ENCODE measurements around the gene LAMA3.

LAMA3 gene

GRCh38 chr18:23671564-23671963, 17.7 kb upstream of the LAMA3 start:
- no peak for DNase-seq

- DNase-seq: no peak
Observed at GRCh38 chr18:23673725-23674124, 15.5 kb upstream of the LAMA3 start.

- DNase-seq: no peak
Observed at GRCh38 chr18:23675236-23675635, 14.0 kb upstream of the LAMA3 start.

GRCh38 chr18:23675896-23676295, 13.4 kb upstream of the LAMA3 start:
- DNase-seq: no peak

GRCh38 chr18:23682045-23682444, 7.2 kb upstream of the LAMA3 start:
- no peak for DNase-seq

GRCh38 chr18:23682472-23682871, 6.8 kb upstream of the LAMA3 start:
- DNase-seq: no peak

GRCh38 chr18:23683155-23683554, 6.1 kb upstream of the LAMA3 start:
- DNase-seq: no peak

- no peak for DNase-seq
Observed at GRCh38 chr18:23683671-23684070, 5.6 kb upstream of the LAMA3 start.

- no peak for DNase-seq
Observed at GRCh38 chr18:23684515-23685197, 4.6 kb upstream of the LAMA3 start.

- DNase-seq: no peak
Observed at GRCh38 chr18:23688528-23688927, 725 bp upstream of the LAMA3 start.

- DNase-seq: peak; percentile 73
Observed at GRCh38 chr18:23689616-23690504, 607 bp downstream of the LAMA3 start.

GRCh38 chr18:23690505-23691068, 1.3 kb downstream of the LAMA3 start:
- DNase-seq: no peak

- DNase-seq: no peak
Observed at GRCh38 chr18:23693846-23694245, 4.6 kb downstream of the LAMA3 start.

- no peak for DNase-seq
Observed at GRCh38 chr18:23694637-23695430, 5.6 kb downstream of the LAMA3 start.

GRCh38 chr18:23701017-23701416, 11.8 kb downstream of the LAMA3 start:
- no peak for DNase-seq

- no peak for DNase-seq
Observed at GRCh38 chr18:23701544-23702064, 12.4 kb downstream of the LAMA3 start.

GRCh38 chr18:23702606-23703005, 13.4 kb downstream of the LAMA3 start:
- DNase-seq: no peak

GRCh38 chr18:23703057-23703986, 14.1 kb downstream of the LAMA3 start:
- no peak for DNase-seq

- no peak for DNase-seq
Observed at GRCh38 chr18:23703987-23704384, 14.7 kb downstream of the LAMA3 start.

GRCh38 chr18:23704806-23705205, 15.6 kb downstream of the LAMA3 start:
- DNase-seq: no peak

GRCh38 chr18:23706971-23707640, 17.9 kb downstream of the LAMA3 start:
- no peak for DNase-seq
